ENCODE measurements around the gene EMSY.

Gene EMSY

DNA sequence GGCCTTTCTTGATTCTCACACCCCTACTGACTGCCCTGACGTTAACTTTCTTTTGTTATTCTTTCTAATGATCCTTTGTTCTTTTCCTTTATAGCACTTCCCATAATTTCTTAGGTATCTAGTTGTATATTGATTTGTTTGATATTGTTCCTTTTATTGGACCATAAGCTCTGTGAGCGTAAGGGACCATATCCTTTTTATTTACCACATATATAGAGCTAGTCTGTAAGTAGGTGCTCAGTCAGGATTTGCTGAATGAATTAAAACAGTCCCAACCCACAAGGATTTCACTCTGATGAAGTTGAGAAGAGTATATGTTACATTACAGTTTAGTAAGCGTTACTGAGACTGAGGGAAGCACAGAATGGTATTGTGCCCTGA is 68.8 kb downstream of the EMSY start:
- DNase-seq (ENCODE audit: low read depth): no peak
- H3K4me3 ChIP-seq (ENCODE audit: low read length): no peak overlapping the region
- TF ChIP-seq, protein P1, sequence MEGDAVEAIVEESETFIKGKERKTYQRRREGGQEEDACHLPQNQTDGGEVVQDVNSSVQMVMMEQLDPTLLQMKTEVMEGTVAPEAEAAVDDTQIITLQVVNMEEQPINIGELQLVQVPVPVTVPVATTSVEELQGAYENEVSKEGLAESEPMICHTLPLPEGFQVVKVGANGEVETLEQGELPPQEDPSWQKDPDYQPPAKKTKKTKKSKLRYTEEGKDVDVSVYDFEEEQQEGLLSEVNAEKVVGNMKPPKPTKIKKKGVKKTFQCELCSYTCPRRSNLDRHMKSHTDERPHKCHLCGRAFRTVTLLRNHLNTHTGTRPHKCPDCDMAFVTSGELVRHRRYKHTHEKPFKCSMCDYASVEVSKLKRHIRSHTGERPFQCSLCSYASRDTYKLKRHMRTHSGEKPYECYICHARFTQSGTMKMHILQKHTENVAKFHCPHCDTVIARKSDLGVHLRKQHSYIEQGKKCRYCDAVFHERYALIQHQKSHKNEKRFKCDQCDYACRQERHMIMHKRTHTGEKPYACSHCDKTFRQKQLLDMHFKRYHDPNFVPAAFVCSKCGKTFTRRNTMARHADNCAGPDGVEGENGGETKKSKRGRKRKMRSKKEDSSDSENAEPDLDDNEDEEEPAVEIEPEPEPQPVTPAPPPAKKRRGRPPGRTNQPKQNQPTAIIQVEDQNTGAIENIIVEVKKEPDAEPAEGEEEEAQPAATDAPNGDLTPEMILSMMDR (conservative IDR thresholded peaks at IDR 0.05; ENCODE audit: low read depth, low read length): no peak

GRCh38 chr11:76515494-76515893 is 70.7 kb downstream of the EMSY start:
- H3K4me3 ChIP-seq (ENCODE audit: low read length): no peak overlapping the region
- DNase-seq (ENCODE audit: low read depth): no peak
- TF ChIP-seq, protein P1 (conservative IDR thresholded peaks at IDR 0.05; ENCODE audit: low read depth, low read length): no peak

- TF ChIP-seq, protein P1 (conservative IDR thresholded peaks at IDR 0.05; ENCODE audit: low read depth, low read length): no peak
- DNase-seq (ENCODE audit: low read depth): no peak
- H3K4me3 ChIP-seq (ENCODE audit: low read length): no peak overlapping the region
These were observed 78.3 kb downstream of the EMSY start for GRCh38 chr11:76523147-76523546.

DNA sequence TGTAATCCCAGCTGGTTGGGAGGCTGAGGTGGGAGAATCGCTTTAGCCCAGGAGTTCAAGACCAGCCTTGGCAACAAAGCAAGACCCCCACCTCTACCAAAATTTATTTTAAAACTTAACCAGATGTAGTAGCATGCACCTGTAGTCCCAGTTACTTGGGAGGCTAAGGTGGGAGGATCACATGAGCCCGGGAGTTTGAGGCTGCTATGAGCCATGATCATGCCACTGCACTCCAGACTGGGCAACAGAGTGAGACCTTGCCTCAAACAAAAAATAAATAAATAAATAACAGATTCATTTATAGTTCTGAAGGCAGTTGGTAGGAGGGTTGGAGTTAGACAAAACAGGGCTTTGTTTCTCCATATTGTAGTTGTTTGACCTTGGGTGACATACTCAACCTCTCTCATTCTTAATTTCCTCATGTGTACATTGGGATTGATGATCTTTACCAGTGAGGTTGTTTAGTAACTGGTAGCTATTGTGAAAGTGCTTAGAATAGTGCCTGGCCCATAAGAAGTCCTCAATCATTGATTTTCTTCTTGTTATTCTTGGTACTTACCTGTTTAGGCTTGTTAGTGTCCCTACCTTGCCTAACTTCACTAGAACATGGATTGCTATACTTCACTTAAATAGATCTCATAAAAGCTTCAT is 79.1 kb downstream of the EMSY start:
- TF ChIP-seq, protein P1 (conservative IDR thresholded peaks at IDR 0.05; ENCODE audit: low read depth, low read length): no peak
- no peak for DNase-seq (ENCODE audit: low read depth)
- no peak overlapping the region for H3K4me3 ChIP-seq (ENCODE audit: low read length)

DNA sequence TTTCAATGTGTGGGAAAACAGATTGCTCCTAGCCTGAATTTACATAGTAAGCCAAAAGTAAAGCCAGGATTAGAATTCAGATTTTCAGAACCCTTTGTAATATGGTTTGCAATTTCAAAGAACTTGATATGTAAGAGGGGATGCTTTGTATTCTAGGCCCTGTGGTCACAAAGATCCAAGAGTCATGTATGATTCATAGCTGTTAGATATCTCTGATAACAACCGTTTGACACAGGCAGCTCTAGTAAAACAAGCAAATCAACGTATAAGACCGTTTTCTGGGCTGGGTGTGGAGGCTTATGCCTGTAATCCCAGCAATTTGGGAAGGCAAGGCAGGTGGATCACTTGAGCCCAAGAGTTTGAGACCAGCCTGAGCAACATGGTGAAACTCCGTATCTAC is 79.6 kb downstream of the EMSY start:
- TF ChIP-seq, protein P1 (conservative IDR thresholded peaks at IDR 0.05; ENCODE audit: low read depth, low read length): no peak
- no peak overlapping the region for H3K4me3 ChIP-seq (ENCODE audit: low read length)
- DNase-seq (ENCODE audit: low read depth): no peak

DNA sequence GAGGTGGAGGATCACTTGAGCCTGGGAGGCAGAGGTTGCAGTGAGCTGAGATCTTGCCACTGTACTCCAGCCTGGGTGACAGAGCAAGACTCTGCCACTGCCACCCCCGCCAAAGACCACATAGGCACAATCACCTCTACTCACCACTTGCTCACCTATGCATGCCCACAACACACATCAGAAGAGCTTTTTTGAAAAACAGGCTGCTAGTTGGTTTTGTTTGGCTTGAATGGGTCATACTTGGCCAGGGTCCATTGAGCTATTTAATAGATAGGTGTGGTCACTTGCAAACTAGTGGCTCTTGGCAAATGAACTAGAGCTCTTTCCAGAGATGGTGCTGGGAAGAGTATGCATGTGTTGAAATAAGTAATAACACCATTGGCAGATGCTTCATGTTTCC is 80.1 kb downstream of the EMSY start:
- no peak for DNase-seq (ENCODE audit: low read depth)
- TF ChIP-seq, protein P1 (conservative IDR thresholded peaks at IDR 0.05; ENCODE audit: low read depth, low read length): no peak
- no peak overlapping the region for H3K4me3 ChIP-seq (ENCODE audit: low read length)

DNA sequence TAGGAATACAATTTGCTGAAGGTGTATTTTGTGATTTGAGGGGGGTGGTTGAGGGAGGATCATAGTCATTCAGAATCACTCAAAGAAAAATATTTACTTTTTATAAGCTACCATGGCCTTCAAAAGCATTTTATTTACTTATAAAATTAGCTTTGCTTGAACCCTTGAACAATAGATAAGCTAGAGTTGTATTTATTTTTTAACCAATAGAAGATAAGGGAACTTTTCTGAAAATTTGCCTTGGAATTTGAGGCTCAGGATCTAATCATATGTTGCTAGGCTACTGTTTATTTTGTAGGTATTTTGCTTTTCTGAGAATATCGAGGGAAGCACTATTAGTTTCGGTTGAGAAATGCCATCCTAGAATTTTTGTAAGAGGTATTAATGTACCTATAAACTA is 82.1 kb downstream of the EMSY start:
- H3K4me3 ChIP-seq (ENCODE audit: low read length): no peak overlapping the region
- TF ChIP-seq, protein P1 (conservative IDR thresholded peaks at IDR 0.05; ENCODE audit: low read depth, low read length): no peak

More for the DNA sequence above, 82.1 kb downstream of the EMSY start:
- DNase-seq (ENCODE audit: low read depth): no peak

All from retinal pigment epithelial cell (primary cell).